Astrocyte of the cerebellum (primary cell): ENCODE data around the gene PRODH.
"Not testable (repeated sequence)": the region's sequence is repeated elsewhere in the genome, so short reads cannot be mapped to it uniquely, and the experiment has no call there.

Experiments used
- DNase-seq: peaks from one replicate; pipeline ENCODE4 v3.0.0-alpha.2; 2011; ENCODE audit warnings: low read depth
- H3K4me3 ChIP-seq: 2 replicates; pipeline ENCODE4 v1.5.1; 2011; ENCODE audit warnings: mild to moderate bottlenecking, low read depth, low read length, moderate library complexity
- CTCF ChIP-seq: IDR thresholded peaks from 2 replicates; pipeline ENCODE4 v1.5.1; 2012; ENCODE audit warnings: low read length, low read depth, moderate library complexity, mild to moderate bottlenecking; ENCODE audit errors: missing control alignments
- in situ Hi-C: cut with HindIII; loops from 2 replicates; pipeline ENCODE4 v1.10.0; 2017; ENCODE audit warnings: low sequenced_read_pairs

The PRODH gene

GRCh38 chr22:18905540-18906409 lies 30.3 kb downstream of the PRODH start, which contains the start of gene DGCR6:
DGCR6 (plus strand) TSS chr22:18906320; CDS start chr22:18906375, 55 bp downstream.
- DNase-seq = no peak
- in situ Hi-C loops = no loop called here
- TF ChIP-seq CTCF = no peak
- no peak within 1 kb of the TSS for H3K4me3 ChIP-seq

DNA sequence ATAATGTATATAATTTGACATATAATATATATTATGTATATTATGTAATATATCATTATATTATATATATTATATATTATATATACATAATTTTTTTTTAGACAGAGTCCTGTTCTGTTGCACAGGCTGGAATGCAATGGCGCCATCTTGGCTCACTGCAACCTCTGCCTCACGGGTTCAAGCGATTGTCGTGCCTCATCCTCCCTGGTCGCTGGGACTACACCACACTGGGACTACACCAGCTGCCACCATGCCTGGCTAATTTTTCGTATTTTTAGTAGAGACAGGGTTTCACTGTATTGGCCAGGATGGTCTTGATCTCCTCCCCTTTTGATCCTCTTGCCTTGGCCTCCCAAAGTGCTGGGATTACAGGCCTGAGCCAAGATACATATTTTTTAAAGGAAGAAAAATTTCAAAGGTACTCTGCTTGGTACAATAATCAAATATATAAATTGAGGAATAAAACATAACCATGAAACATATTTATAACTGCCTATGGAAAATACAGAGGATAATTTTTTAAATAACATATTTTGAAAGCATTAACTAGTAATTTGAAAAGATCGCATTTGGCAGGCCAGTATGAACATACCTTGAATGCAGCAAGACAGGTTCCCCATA lies 39.9 kb downstream of the PRODH start:
- DNase-seq, in situ Hi-C loops, H3K4me3 ChIP-seq: not testable (repeated sequence)

DNA sequence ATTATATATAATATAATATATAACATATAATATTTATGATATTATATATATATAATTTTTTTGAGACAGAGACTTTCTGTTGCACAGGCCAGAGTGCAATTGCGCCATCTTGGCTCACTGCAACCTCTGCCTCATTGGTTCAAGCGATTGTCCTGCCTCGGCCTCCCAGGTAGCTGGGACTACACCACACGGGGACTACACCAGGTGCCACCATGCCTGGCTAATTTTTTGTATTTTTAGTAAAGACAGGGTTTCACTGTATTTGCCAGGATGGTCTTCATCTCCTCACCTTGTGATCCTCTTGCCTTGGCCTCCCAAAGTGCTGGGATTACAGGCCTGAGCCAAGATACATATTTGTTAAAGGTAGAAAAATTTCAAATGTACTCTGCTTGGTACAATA lies 42.3 kb downstream of the PRODH start:
- DNase-seq, H3K4me3 ChIP-seq, in situ Hi-C loops: not testable (repeated sequence)

DNA sequence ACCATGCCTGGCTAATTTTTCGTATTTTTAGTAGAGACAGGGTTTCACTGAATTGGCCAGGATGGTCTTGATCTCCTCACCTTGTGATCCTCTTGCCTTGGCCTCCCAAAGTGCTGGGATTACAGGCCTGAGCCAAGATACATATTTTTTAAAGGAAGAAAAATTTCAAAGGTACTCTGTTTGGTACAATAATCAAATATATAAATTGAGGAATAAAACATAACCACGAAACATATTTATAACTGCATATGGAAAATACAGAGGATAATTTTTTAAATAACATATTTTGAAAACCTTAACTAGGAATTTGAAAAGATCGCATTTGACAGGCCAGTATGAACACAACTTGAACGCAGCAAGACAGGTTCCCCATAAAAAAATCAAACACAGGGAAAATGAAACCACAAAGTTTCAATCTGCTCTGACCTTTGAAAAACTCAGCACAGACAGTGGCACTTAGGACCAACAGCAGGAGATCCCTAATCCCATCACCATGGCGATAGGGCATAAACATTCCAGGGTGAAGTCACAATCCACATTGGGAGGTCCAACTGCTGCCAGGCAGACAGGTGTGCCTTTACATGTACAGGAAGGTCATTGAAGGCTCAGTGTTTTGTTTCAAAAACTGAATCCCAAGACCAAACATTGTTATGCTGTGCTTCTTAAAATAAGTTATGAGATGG lies 45.4 kb downstream of the PRODH start:
- DNase-seq, in situ Hi-C loops, H3K4me3 ChIP-seq: not testable (repeated sequence)

GRCh38 chr22:18888115-18888514 lies 48.0 kb downstream of the PRODH start:
- TF ChIP-seq CTCF = no peak
- H3K4me3 ChIP-seq = no peak overlapping the region
- in situ Hi-C loops = no loop called here
- no peak for DNase-seq

GRCh38 chr22:18884465-18884864 lies 51.6 kb downstream of the PRODH start:
- DNase-seq, in situ Hi-C loops, H3K4me3 ChIP-seq: not testable (repeated sequence)

DNA sequence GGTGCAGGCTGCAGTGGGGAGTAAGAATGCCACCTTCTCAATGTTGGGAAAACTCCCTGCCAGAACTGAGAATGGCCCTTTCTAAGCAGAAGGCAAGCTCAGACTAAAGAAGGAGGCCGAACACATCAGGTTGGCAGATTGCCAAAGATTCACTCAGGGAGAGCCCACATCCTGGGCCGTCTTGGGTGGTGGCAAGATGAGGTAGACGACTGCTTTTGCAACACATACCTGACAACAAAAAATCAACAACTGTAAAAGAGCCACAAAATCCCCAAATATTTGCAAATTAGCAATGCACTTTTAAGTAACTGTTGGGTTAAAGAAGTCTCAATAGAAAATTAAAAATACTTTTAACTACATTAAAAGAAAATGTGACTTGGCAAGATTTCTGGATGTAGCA lies 54.8 kb downstream of the PRODH start:
- DNase-seq, in situ Hi-C loops, H3K4me3 ChIP-seq: not testable (repeated sequence)
